NK-92 treated with Interleukin-12 subunit alpha and Interleukin-12 subunit beta, amount 100 ng/mL, for 24 hours (cell line): ENCODE data around the gene HSD17B10.
"Not testable (repeated sequence)": the region's sequence is repeated elsewhere in the genome, so short reads cannot be mapped to it uniquely, and the experiment has no call there.

Source experiments
- DNase-seq: peaks from one replicate; lab custom pipeline; 2025; lab: John Stamatoyannopoulos, UW

HSD17B10 gene

GRCh38 chrX:53437206-53437605, 3.0 kb upstream of the HSD17B10 start:
- DNase-seq = no peak

GRCh38 chrX:53435997-53436396, 1.8 kb upstream of the HSD17B10 start:
- peak; percentile 25 for DNase-seq

- DNase-seq = no peak
These were observed 3.9 kb downstream of the HSD17B10 start for GRCh38 chrX:53430231-53430630.

- no peak for DNase-seq
These were observed 4.4 kb downstream of the HSD17B10 start for GRCh38 chrX:53429755-53430154.

GRCh38 chrX:53422861-53423306, 11.3 kb downstream of the HSD17B10 start, which contains the start of gene RIBC1:
RIBC1 (plus strand) TSS chrX:53422873; CDS start chrX:53426277, 3,404 bp downstream.
- no peak for DNase-seq

GRCh38 chrX:53422086-53422860, 11.9 kb downstream of the HSD17B10 start, which contains the start of gene SMC1A:
SMC1A (minus strand) TSS chrX:53422654; CDS start chrX:53422600, 54 bp downstream.
- DNase-seq = peak; percentile 85

GRCh38 chrX:53421772-53422085, 12.4 kb downstream of the HSD17B10 start:
- peak; percentile 36 for DNase-seq

- no peak for DNase-seq
These were observed 13.0 kb downstream of the HSD17B10 start for GRCh38 chrX:53421125-53421524.

GRCh38 chrX:53420351-53420750, 13.8 kb downstream of the HSD17B10 start:
- not testable (repeated sequence) for DNase-seq

- no peak for DNase-seq
These were observed 21.7 kb downstream of the HSD17B10 start for GRCh38 chrX:53412446-53412845.

- no peak for DNase-seq
These were observed 30.6 kb downstream of the HSD17B10 start for GRCh38 chrX:53403535-53403934.

- DNase-seq = no peak
These were observed 36.0 kb downstream of the HSD17B10 start for GRCh38 chrX:53398216-53398615.

- no peak for DNase-seq
These were observed 38.4 kb downstream of the HSD17B10 start for GRCh38 chrX:53395605-53396298.

- no peak for DNase-seq
These were observed 50.6 kb downstream of the HSD17B10 start for GRCh38 chrX:53383376-53384076.
